Fibroblast of peridontal ligament (primary cell): ENCODE data around the gene LRRC4C.
"Not testable (repeated sequence)": the region's sequence is repeated elsewhere in the genome, so short reads cannot be mapped to it uniquely, and the experiment has no call there.

Source experiments
- DNase-seq: peaks from one replicate; pipeline ENCODE4 v3.0.0-alpha.2; 2010; ENCODE audit errors: extremely low read depth

Gene LRRC4C

DNA sequence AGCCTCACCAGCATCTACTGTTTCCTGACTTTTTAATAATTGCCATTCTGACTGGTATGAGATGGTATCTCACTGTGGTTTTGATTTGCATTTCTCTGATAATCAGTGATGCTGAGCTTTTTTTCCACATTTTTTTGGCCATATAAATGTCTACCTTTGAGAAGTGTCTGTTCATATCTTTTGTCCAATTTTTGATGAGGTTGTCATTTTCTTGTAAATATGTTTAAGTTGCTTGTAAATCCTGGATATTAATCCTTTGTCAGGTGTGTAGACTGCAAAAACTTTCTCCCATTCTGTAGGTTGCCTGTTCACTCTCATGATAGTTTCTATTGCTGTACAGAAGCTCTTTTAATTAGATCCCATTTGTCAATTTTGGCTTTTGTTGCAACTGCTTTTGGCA lies 439.8 kb downstream of the LRRC4C start:
- not testable (repeated sequence) for DNase-seq

DNA sequence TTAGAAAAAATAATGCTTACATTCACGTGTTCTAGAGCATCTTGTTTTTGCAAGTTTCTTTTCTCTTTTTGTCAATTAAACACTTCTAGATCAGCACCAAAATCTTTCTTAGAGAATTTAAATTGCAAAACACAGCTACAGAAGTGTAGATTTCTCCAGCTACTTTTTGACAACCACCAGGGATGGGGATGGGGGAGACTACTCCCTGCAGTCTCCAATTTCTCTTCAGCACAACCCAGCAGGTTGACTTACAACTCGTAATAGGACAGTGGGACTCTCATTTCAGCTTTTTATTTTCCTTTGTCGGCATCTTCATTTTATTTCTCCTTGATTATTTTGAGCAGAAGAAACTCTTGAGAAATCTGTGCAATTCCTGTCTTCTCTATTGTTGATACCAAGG lies 441.2 kb downstream of the LRRC4C start:
- DNase-seq, result no peak

DNA sequence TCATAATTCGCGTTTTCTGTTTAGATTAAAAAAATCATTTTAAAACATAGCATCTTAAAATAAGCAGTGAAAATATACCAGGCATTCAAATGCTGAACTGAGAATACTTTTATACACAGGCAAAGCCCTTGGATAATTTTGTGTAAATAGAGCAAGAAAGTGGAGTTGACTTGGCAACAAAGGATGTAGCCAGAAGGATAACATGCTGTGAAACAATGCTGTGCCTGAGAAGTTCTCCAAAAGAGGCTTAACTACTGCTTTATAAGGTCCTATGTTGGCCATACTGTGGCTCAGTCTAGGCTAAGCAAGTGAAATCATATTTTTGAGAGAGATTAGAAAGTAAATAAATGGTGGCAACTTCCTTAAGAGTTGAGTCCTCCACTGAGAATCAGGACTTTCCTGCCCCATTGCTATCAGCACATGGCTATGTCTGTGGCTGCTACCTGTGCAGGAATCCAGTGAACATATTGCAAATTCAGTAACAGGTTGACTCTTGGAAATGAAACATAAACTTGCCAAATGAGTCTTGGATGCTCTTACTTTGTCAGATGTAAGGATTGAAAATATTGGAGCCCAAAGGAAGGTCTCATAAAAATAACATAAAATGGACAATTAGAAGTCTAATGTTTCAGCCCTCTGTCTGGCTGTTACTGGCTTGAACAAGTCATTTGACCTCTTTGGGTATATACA lies 448.9 kb downstream of the LRRC4C start:
- DNase-seq, result no peak

DNA sequence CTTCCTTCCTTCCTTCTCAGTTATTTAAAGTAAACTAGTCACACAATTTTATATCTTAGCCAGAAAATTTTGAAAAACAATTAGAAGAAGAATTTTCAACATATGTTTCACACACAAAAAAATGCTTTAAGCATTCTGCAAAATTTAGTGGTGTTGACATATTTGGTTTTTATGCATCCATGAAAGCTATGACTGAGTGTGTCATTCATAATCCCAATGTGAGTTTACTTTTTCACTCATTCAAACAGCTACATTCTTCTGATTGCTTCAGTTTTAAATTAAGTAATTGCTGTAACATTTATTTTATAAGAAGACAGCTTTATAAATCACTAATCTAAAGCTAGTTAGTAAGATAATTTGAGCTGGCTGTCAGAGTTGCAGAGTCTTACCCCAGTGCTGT lies 453.5 kb downstream of the LRRC4C start:
- no peak for DNase-seq

DNA sequence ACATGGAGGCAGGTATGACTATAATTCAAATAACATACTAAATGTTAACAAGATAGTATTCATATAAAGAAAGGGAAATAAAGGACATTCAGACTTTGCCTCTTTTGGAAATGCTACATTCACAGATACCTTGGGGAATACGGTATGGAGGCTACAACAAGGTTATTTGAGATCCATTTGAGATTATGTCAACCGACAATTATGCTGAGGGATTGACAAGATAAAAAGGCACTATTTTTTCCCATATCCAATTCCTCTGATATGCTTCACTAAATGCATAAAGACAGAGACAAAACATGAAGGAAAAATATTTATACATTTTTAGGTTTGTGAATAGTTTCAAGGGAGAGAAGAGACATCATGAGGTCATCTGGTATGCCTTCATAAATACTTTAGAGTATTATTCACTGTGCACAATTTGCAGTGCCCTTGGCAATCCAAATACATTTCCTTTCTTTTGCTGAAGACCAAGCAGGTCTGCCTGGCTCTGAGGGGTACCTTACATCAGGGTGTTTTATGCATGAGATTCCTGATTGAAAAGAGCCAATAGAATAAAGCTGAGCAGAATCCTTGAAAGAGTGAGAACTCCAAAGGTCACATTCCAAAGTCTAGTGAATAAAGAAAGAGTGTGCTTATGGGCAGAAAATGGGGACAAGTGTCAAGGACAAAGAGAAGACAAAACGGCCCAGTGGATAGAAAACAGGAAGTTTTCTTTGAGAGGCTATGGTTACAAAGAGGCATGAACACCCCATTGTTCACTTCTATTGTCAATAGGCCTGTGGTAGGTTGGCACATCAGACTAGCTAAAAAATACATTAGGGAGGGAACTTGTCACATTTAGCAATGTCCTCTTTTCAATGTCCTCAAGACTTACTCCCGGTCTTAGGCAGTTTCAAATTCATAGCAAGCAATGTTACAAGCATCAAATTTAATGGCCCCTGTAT lies 455.8 kb downstream of the LRRC4C start:
- DNase-seq, result no peak

DNA sequence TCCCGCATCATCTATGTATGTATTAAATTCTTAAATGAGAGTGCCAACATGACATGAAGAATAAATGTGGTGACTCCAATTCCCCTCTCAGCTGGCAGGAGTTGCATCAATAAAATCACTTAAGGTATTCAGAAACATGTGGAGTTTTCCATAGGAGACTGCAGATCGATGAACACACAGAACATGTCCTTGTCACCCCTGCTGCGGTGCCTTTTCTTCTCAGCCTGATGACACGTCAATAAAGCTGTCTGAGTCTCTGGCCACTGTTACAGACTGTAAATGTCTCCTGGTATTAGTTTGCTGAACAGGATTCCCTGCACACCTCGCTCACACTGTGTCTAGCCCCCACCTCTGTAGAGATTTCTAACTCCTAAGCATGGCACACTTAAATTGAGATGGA lies 460.5 kb downstream of the LRRC4C start:
- no peak for DNase-seq

DNA sequence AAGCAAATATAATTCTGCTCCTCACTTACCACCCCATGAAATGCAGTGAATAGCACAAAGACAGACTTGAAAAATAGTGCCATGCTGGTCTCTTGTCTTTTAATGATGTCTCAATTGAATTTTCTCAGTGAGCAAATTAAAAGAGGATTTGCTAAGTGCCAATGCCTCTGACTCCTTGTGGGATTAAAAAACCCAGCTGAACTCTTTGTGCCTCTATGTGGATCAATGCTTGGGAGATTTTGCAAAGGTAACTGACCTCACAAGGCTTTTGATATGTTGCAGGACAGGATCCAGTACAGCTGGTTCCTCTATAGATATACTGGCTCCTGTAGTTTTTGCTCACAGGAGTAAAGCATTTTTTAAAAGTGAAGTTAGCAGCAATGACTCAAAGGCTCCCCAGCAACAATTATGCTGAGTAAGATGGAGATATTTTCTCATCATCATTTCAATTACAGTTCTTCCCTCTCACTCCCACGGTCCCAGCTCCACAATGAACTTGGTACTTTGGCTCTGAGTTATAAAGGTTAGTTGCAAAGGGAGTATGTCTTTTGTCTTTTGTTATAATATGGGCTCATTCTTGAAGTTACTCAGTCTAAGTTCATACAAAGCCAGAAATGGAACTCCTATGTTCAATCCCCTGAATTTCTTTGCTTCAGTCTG lies 471.5 kb downstream of the LRRC4C start:
- no peak for DNase-seq

DNA sequence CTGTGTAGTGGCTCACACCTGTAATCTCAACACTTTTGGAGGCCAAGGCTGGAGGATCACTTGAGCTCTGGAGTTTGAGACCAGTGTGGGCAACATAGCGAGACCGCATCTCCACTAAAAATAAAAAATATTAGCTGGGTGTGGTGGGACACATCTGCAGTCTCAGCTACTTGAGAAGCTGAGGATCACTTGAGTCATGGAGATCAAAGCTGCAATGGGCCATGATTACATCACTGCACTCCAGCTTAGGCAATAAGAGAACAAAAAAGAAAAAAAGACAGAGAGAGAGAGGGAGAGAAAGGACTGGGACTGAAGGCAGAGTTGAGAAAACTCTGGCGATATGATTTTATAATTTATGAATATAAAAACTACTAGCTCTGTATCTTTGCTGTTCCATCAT lies 473.1 kb downstream of the LRRC4C start:
- DNase-seq, result no peak

DNA sequence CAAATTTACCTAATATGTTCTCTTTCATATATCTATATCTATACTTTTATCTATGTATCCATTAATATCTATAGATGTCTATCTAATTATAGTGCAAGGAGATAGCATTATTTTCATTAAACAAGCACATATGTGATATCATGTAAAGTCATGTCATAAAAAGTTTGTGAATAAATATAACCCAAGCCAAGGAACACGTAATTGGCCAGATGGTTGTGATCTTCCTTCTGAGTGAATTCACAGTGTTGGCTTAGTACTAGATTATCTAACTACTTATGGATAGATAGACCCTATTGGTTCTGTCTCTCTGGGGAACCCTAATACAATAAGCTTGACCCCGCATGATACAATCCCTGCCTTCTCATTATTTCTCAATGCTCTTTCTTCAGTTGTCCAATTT lies 484.4 kb downstream of the LRRC4C start:
- no peak for DNase-seq

DNA sequence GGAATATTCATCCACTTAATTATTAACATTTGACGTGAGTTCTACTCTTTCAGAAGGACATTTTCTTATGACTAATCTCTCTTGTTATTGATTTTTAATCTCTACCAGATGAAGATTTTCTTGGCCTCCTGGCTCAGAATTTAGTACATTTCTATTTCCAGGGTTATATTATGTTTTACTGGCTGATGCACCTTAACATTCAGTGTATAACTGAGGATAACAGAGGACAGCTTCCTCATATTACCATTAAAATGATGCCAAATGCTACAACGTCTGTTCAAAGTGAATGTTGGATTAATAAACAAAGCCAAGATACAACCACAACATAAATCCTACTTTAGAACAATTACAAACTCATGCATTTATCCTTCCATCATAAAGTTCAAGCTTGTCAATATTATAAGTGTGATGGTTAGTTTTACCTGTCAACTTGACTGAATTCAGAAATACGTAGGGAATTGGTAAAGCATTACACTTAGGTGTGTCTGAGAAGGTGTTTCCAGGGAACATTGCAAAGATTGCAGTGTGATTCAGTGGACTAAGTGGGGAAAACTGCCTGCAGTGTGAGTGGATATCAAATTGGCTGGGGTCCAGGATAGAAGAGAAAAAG lies 485.2 kb downstream of the LRRC4C start:
- no peak for DNase-seq

DNA sequence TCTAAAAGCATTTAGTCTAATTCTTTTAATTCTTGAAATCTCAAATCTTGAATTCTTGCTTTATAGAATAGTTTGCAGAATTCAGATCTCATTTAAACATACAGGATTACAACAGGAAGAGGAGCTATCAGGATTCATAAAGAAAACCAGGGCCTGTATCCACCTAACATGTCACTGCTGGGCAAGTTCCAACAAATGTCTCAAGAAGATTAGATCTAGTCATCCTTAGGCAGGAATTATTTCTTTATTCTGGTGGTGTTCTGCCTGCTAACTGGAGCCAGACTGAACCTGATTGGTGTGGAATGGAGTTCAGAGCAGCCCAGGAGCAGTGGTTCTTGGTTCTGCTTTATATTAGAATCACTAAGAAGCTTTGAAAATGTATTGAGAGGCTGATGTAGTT lies 500.7 kb downstream of the LRRC4C start:
- no peak for DNase-seq

DNA sequence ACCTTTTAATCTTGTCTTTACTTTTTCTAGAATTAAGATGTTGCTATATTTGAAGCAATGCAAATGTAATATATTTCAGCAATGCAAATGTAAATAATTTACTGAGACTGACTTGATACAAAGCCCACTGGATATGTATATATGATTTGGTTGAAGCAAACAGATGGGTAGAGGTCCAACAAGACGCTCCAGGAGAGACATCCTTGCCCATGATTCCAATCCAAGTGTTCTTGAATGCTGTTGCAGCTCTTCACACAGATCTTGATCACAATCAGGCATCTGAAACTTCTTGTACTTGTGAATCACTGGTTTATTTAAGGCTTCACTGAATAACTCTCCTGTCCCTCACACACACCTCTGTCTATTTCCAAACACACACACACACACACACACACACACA lies 507.0 kb downstream of the LRRC4C start:
- no peak for DNase-seq

DNA sequence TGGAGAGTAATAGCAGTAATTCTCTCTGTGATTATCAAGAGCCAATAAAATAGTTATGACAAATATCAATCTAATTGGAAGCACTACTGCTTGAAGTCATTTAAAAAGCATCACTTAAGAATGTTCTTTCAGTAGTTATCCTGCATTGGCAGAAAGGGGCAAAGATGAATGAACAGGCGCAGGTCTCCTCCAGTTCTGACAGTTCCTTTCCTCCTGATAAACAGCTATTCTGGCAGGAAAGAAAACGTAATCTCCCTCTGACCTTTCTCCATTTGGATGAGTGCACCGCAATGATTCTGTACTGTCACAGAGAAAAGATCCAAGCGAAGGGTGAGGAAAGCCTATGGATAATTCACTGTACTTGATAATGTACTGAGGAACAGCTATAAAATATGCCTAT lies 521.5 kb downstream of the LRRC4C start:
- no peak for DNase-seq

DNA sequence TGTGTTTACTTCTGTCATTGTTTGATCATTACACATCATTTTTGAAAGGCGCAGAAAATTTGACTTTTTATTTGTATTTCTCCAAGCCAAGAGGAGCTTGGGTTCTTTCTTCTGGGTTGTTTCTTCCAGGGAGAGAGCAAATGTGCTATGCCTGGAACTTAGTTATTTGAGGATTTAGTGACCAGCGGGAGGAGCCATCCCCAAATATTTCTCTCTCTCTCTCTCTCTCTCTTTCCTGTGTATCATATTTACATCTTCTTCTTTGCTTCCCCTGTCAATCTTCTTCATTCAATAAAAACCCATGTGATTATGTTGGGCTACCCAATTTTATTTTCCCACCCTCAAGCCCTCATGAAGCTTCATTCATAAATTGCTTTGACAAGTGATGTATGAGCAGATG lies 534.5 kb downstream of the LRRC4C start:
- no peak for DNase-seq

DNA sequence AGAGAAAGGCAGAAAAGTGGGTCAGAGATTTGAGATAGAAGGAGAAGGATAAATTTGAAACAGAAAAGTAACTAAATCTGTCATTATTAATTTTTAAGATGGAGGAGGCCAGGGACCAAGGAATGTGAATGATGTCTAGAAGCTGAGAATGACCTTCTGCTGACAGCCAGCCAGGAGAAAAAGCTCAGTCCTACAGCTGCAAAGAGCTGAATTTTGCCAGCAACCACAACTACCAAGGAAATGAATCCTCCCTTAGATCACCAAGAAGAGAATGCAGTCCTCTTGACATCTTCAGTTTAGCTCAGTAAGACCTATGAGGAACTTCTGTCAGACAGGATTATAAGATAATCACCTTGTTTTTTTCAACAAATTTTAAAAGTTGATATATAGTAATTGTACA lies 538.2 kb downstream of the LRRC4C start:
- no peak for DNase-seq

DNA sequence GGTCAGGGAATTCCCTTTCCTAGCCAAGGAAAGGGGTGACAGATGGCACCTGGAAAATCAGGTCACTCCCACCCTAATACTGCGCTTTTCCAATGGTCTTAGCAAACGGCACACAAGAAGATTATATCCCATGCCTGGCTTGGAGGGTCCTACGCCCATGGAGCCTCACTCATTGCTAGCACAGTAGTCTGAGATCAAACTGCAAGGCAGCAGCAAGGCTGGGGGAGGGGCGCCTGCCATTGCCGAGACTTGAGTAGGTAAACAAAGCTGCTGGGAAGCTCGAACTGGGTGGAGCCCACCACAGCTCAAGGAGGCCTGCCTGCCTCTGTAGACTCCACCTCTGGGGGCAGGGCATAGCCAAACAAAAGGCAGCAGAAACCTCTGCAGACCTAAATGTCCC lies 548.7 kb downstream of the LRRC4C start:
- not testable (repeated sequence) for DNase-seq

DNA sequence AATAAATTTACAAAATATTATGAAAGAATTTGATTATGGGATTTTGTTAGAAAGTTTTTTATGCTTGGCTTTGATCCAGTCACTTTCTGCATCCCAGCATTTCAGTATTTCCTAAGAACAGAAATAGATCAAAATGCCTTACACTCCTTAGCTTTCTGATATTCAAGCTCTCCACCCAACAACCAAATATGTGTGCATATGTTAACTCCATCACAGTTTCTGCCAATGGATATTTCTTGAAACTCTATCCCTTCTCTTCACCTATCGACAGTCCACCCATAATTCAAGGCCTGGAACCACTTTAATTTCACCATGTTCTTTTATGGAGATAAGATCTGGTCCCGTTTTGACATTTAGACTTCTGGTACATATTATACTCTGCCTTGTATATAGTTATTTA lies 565.0 kb downstream of the LRRC4C start:
- DNase-seq, result no peak

DNA sequence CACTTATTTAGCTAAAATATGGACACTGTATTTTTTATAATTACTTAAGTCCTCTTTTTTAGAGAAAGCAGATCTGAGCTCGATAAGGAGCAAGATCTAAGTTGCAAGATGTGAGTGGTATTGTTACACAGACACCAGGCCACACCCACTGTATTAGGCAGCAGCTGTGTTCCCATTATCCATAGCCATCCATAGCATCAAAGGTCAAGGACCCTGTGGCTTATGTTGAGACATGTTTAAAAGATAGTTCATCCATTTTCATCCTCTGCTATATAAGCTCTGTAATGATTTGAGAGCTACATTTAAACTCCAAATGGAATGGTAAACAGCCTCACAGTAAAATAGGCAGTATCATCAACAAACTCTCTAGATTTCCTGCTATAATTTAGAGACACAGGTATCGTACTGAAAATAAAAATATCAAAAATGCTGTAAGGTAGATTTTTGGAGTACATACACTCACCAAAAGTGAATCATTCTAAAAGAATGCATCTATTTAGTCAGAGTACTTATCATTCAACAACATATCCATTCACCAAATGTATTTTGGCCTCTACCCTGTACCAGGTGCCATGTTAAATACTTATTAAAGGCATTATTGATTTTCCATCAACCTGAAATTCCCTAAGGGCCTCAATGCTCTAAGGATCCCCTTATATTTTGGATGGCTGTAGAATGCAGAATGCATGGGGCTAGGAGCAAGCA lies 574.0 kb downstream of the LRRC4C start:
- DNase-seq, result no peak

DNA sequence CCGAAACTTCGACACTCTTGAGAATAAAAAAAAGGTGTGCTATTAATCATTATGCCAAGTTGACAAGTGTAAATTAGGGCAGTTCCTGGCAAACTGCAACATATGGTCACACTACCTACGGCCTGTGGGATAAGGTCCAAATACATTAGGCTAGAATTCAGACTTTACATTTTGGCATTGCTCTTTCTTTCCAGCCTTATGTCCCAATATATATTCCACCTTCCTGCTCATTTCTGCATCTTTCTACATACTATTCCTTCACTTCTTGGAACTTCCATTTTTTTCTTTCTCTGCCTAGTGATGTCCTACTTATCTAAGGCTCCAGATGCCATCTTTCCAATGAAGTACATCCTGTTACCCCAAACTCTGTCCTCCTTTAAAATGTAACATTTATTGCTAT lies 577.2 kb downstream of the LRRC4C start:
- DNase-seq, result no peak

DNA sequence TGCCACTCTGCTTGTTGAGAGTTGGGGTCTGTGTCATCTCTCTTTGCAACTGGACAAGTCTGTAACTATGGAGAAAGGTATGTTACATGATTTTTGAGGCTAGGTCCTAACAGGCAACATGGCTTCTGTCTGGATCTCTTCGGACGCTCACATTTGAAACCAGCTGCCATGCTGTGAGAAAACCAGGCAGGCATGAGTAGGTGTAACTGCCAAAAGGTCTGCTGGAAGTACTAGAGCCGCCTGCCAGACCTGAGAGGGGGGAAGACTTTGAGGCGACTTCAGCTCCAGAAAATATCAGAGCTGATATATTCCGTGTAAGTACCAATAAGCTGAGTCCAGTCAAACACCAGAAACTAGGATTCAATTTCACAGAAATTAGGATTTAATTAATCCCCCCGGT lies 579.5 kb downstream of the LRRC4C start:
- DNase-seq, result no peak

DNA sequence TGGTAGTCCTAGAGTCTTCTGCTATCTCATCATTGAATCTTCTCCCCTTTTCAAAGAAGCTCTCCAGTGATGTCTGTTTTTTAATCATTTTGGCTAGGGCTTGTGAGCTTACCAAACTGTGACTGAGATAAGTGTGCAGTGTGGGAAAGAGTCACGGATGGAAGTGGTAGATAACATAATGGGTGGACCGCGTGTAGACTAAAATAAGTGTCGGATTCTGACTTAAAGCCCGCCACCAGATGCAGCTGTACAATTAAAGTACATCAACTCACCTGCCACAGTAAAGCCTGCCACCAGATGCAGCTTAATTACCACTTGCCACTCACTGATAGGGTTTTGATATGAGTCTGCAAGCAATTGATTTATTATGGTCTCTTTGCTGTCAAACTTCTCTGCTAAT lies 581.5 kb downstream of the LRRC4C start:
- no peak for DNase-seq

DNA sequence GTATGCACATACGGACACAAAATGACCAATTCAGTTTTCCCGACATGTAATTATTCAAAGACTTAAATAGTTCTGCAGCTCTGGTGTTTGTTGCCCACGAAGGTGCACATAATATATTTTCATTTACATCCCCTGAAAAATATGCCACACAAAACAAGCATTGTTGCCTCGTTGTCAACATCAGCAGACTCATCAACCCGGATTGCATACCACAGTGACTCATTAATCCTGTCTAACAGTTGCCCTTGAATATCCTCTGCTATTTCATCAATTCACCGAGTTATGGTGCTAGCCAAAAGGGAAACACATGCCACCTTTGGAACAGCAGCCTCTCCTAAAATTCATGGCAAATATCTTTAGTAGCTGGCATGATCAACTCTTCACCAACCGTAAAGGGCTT lies 582.2 kb downstream of the LRRC4C start:
- no peak for DNase-seq
